GOT3 (cell line): ENCODE measurements around the gene ITPKB.

Experiments used
- DNase-seq: peaks from one replicate; lab custom pipeline; 2025; ENCODE audit warnings: mixed read lengths; lab: John Stamatoyannopoulos, UW

The ITPKB gene

DNA sequence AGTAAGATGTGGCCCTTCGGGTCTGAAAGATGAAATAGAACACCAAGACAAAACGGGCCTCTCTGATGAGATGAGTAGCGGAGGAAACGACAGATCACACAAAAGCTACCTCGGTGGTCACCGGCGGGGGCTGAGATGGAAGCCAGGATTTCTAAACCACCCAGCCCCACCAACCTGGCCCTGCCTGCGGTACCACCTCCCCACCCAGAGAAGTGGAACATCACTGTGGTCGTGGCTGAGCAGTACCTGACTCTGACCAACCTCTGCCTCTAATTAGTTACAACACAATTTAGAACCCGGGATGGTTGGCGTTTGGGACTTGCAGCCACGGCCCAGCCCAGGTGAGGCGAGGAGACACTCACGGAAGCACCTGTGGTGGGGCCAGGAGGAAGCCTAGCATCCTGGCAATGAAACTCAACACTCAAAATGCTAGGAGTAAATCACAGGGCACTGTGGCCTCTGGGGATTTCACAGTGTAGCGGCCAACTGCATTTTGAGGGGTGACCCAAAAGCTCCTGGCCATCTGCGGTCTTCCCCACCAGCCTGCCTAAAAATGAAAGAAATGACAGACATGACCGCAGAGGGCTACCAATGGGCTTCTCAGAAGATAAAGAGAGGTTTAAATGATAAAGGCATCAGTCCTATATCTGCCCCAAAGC is 73.4 kb downstream of the ITPKB start:
- DNase-seq, result no peak

GRCh38 chr1:226664413-226665101 is 74.5 kb downstream of the ITPKB start:
- DNase-seq, result no peak

DNA sequence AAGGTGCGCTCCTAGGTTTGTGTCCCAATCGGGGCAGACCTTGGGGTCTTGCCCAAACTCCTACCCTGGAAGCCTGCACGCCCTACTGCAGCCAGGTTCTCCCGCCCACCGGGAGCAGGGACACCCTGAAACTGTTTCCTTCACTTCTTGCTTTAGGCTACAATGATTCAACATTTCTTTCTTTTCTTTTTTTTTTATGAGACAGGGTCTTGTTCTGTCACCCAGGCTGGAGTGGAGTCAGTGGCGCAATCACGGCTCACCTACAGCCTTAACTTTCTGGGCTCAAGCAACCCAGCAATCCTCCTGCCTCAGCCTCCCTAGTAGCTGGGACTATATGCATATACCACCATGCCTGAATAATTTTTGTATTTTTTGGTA is 75.8 kb downstream of the ITPKB start:
- no peak for DNase-seq

- peak; percentile 78 for DNase-seq
These were observed 76.3 kb downstream of the ITPKB start for GRCh38 chr1:226662642-226663326.

DNA sequence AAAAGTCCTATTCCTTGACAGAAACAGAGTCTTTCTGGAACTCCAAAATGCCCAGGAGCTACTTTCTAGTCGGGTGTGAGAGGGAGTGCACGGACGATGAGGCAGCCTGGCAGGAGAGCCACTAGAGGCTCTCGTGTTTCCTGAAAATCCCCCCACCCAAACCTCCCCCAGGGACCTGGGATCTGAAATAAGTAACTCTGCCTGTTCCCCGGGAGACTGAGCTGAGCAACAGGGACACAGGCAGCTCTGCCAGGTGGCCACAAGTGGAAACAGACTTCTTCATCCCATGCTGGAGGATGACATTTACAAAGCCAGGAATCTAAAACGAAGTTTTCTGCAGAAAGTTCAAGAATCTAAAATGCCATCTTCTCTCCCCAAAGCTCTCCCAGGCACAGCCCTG is 77.1 kb downstream of the ITPKB start:
- DNase-seq, result no peak

DNA sequence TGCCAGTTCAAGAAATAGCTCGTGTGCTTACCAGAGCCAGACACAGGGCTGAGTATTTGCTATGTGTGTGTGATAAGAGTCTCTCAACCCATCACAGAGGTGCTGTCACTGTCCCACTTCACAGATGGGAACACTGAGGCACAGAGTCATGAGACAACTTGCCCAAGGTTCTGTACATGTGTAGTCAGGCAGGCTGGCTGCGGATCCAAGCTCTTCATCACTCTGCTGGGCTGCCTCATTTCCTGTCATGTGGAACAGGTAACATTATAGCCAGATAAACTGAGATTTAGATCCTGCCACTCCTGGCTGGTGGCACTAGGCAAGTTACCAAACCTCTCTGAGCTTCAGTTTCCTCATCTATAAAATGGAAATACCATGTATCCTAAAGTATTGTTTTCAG is 77.8 kb downstream of the ITPKB start:
- no peak for DNase-seq

- no peak for DNase-seq
These were observed 78.5 kb downstream of the ITPKB start for GRCh38 chr1:226660410-226661182.

GRCh38 chr1:226659641-226660040 is 79.4 kb downstream of the ITPKB start:
- no peak for DNase-seq

- no peak for DNase-seq
These were observed 79.9 kb downstream of the ITPKB start for GRCh38 chr1:226659136-226659535.

- no peak for DNase-seq
These were observed 80.4 kb downstream of the ITPKB start for GRCh38 chr1:226658546-226659125.

GRCh38 chr1:226657895-226658545 is 81.1 kb downstream of the ITPKB start:
- no peak for DNase-seq

DNA sequence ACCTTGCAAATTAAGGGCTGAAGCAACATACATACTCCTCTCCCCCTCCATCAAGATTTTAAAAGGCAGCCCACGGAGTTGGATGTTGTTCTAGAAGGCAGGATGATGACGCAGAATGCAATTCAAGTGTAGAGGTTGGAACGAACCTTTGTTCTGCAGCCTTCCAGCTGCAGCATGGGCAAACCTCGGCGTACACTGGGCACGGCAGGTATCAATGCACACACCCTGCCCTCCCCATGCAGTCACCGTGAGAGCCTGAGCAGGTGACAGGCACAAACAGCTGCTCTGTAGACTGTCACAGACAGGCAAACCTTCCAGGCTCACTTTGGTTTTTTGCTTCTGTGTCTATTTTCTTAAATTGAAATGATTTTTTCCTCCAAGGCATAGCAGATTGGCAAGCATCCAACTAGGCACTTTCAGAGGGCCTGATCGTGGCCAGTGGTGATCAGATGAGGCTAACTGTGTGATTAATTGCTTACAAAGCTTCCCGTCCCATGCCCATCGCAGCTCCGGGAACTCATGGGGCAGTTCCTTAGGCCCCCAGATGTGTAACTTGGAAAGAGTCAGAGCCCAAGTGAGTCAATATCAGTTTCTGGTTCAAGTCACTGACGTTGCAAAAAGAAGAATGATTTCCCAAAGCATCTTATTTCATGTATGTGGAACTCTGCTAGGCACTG is 82.3 kb downstream of the ITPKB start:
- no peak for DNase-seq

GRCh38 chr1:226656201-226656600 is 82.9 kb downstream of the ITPKB start:
- no peak for DNase-seq

- DNase-seq, result no peak
These were observed 83.6 kb downstream of the ITPKB start for GRCh38 chr1:226655251-226656163.

GRCh38 chr1:226654668-226655055 is 84.4 kb downstream of the ITPKB start:
- DNase-seq, result no peak

DNA sequence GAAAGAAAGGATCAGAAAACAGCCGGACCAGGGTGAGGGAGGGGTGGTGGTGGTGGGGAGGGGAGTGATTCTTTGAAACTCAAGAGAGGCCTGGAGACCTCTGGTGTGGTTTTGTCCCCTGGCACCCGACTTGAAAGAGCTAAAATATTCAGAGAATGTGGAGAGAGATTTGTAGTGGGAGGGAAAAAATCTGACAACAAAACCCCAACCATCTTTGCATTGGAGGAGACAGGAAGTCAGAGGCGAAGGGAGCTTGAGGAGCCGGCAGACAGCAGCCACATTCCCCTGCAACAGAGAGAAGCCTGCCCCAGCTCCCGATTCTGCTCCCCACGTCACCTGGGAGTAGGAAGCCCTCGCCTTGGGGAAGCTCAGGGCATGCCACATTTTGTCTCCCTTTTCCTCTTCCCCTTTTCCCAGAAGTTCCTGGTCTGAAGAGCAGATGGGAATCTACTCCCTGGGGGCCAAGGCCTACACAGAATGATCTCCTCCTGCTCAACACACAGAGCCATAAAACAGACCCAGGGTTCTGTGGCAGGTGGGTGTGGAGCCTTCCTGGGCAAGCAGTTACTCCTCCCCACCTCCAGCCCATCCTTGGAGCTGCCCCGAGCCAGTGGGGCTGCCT is 84.9 kb downstream of the ITPKB start:
- no peak for DNase-seq

DNA sequence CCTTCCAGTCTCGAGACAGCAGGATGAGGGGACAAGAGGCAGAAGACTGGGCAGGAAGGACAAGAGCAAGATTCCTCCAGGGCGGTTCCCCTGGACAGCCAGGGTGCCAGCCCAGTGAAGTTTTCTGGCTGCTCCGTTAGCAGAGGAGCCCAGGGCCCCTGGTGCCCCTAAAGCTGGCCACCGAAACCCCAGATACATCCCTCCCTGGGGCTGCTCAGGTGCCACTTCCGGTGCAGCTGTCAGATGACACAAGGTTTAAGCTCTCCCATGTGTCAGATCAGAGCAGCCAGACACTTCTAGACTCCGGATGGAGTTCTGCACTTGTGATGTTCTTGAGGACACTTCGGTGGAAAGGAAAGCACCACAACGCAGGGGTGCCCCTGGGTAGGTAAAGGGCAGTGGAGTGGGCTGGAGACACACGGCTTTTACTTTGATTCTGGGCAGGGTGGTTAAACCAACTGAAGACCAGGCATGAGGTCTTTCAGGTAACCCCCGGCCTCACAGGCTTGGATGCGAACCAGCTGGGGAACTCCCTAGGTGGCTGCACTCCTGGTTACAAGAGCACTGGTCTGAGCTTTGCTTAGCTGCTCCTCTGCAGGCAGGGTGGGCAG is 85.7 kb downstream of the ITPKB start:
- DNase-seq, result no peak

- no peak for DNase-seq
These were observed 86.5 kb downstream of the ITPKB start for GRCh38 chr1:226652613-226653012.

DNA sequence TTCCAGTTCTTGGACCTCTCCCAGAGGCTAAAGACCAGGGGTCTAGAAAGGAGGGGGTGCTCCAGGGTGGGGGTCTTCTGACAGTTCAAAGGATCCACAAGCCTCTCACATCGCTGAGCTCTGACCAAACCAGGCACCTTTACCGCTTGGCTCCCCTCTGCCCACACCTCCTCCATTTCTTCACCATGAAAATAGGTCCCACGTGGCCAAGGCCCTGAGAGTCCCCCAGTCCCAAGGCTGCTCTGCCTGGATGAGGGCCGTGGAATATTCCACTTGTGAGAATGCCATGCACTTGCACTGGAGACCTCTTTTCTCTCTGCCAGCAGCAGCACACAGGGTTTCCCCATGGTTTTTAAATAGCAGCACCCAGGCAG is 87.4 kb downstream of the ITPKB start:
- DNase-seq, result no peak
